ENCODE measurements around the gene CNBD2. TPM values are rescaled to one million over a fixed set of nuclear protein-coding genes. Genes with fewer than 3 reads are reported as not detected.
"Not testable (repeated sequence)": the region's sequence is repeated elsewhere in the genome, so short reads cannot be mapped to it uniquely, and the experiment has no call there.

CNBD2 gene
- total and polyA plus RNA-seq, 4 donors = 1.7 to 13.6 (median 5.4) TPM

DNA sequence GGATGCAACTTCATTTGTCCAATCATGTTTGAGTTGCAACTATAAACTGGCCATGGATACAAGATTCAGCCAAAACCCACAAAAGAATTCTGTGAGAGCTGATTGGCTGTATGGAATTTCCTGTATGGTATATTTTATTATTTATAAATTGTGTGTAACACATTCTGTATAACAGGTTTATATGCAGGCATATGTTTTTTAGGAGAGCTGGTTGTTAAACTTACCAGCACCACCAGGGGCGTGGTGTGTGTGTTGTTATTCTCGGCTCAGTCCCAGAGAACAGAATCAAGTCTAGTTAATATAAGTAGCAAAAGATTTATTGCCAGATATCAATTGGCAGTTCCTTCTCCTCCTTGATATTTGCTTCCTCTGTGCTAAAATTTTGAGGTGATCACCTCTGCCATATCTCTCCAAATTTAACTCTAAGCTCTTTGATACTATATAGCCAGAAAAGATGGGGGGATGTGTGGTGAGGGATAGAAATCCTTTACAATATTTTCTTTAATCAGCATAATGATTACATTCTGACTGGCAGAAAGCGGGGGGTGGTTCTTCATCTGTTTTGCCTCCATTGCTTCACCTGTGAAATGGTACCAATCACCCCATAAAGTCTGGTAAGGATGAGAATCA lies 22.9 kb downstream of the CNBD2 start:
- no peaks in the 10 kb centered on the region for H3K36me3 ChIP-seq (ENCODE audit: control insufficient read depth in 4 of 4, insufficient read depth in 4 of 4, low read length in 4 of 4)
- no peak overlapping the region for H3K9ac ChIP-seq (ENCODE audit: insufficient read depth in 1 of 2, low read length in 2 of 2)
- H3K9me3 ChIP-seq (ENCODE audit: control insufficient read depth in 4 of 4, insufficient read depth in 3 of 4, low read length in 3 of 4) = no peaks in the 10 kb centered on the region
- no peak overlapping the region for H3K4me3 ChIP-seq
- ATAC-seq (ENCODE audit: insufficient read depth, low FRiP score) (no peak), DNase-seq (peak in 1 of 3 donors; percentile 45)
- no peaks in the 10 kb centered on the region for H3K27me3 ChIP-seq (ENCODE audit: control insufficient read depth in 3 of 3, insufficient read depth in 3 of 3, low read length in 2 of 3)
- no peak for TF ChIP-seq CTCF (IDR thresholded peaks at IDR 0.05; ENCODE audit: control extremely low read depth, extremely low read depth)
- 39 to 46% methylated on average over 3 of the region's 3 CpGs for WGBS, 2 donors
- H3K4me1 ChIP-seq (ENCODE audit: control insufficient read depth in 5 of 5, insufficient read depth in 5 of 5, low read length in 5 of 5) = peaks cover 0 to 6% (median 0%) of the 10 kb centered on the region in 5 donors
- no peak overlapping the region for H3K27ac ChIP-seq (ENCODE audit: low read depth in 1 of 2, low read length in 1 of 2)

- ATAC-seq (ENCODE audit: insufficient read depth, low FRiP score) (peak; percentile 67), DNase-seq (peak; percentile 62 to 85 (median 84))
- Histone ChIP-seq H3K4me3 (no peak overlapping the region), H3K9ac (ENCODE audit: insufficient read depth in 1 of 2, low read length in 2 of 2) (no peak overlapping the region), H3K27me3 (ENCODE audit: control insufficient read depth in 3 of 3, insufficient read depth in 3 of 3, low read length in 2 of 3) (no peaks in the 10 kb centered on the region), H3K4me1 (ENCODE audit: control insufficient read depth in 5 of 5, insufficient read depth in 5 of 5, low read length in 5 of 5) (peaks cover 0 to 6% (median 0%) of the 10 kb centered on the region in 5 donors), H3K9me3 (ENCODE audit: control insufficient read depth in 4 of 4, insufficient read depth in 3 of 4, low read length in 3 of 4) (no peaks in the 10 kb centered on the region), H3K27ac (ENCODE audit: low read depth in 1 of 2, low read length in 1 of 2) (no peak overlapping the region), H3K36me3 (ENCODE audit: control insufficient read depth in 4 of 4, insufficient read depth in 4 of 4, low read length in 4 of 4) (no peaks in the 10 kb centered on the region)
- WGBS, 2 donors = 1% methylated on average over 6 of the region's 6 CpGs
- peak; percentile 71 for TF ChIP-seq CTCF (IDR thresholded peaks at IDR 0.05; ENCODE audit: control extremely low read depth, extremely low read depth)
These were observed 24.4 kb downstream of the CNBD2 start for GRCh38 chr20:35992713-35993335.

DNA sequence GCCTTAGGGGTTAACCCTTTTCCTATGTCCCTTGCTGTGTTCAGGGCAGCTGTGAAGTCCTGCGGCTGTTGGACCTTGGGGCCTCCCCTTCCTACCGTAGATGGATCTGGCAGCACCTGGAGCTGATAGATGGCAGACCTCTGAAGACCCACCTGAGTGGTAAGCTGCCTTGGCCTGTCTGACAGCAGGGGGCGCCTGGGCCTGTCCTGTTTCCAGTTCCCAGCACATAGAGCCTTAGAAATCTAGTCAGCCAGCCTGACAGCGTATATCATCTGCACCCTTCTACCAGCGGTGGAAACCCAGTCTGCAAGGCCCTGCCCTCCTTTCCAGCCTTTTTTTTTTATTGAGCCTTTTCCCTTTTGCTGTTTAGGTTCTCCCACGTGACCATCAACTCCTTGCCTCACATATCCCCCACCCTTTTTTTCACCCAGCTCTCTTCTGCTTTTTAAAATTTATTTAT lies 26.6 kb downstream of the CNBD2 start:
- peaks cover 0 to 6% (median 0%) of the 10 kb centered on the region in 5 donors for H3K4me1 ChIP-seq (ENCODE audit: control insufficient read depth in 5 of 5, insufficient read depth in 5 of 5, low read length in 5 of 5)
- no peaks in the 10 kb centered on the region for H3K27me3 ChIP-seq (ENCODE audit: control insufficient read depth in 3 of 3, insufficient read depth in 3 of 3, low read length in 2 of 3)
- ATAC-seq (ENCODE audit: insufficient read depth, low FRiP score) (peak; percentile 87), DNase-seq (peak; percentile 77 to 82 (median 78))
- peak; percentile 72 for TF ChIP-seq CTCF (IDR thresholded peaks at IDR 0.05; ENCODE audit: control extremely low read depth, extremely low read depth)
- H3K9ac ChIP-seq (ENCODE audit: insufficient read depth in 1 of 2, low read length in 2 of 2) = no peak overlapping the region
- H3K4me3 ChIP-seq = no peak overlapping the region
- H3K27ac ChIP-seq (ENCODE audit: low read depth in 1 of 2, low read length in 1 of 2) = no peak overlapping the region
- H3K9me3 ChIP-seq (ENCODE audit: control insufficient read depth in 4 of 4, insufficient read depth in 3 of 4, low read length in 3 of 4) = no peaks in the 10 kb centered on the region
- WGBS, 2 donors = 2% methylated on average over 6 of the region's 6 CpGs
- H3K36me3 ChIP-seq (ENCODE audit: control insufficient read depth in 4 of 4, insufficient read depth in 4 of 4, low read length in 4 of 4) = no peaks in the 10 kb centered on the region

DNA sequence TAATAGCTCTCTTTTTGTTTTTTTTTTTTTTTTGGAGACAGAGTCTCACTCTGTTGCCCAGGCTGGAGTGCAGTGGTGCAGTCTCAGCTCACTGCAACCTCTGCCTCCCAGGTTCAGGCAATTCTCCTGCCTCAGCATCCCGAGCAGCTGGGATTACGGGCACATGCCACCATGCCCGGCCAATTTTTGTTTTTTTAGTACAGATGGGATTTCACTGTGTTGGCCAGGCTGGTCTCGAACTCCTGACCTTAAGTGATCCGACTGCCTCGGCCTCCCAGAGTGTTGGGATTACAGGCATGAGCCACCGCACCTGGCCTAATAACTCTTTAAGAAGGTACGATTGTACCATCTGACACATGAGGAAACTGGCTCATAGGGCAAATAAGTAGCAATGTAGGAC lies 28.1 kb downstream of the CNBD2 start:
- H3K9ac ChIP-seq (ENCODE audit: insufficient read depth in 1 of 2, low read length in 2 of 2); H3K27me3 ChIP-seq (ENCODE audit: control insufficient read depth in 3 of 3, insufficient read depth in 3 of 3, low read length in 2 of 3); H3K4me1 ChIP-seq (ENCODE audit: control insufficient read depth in 5 of 5, insufficient read depth in 5 of 5, low read length in 5 of 5); ATAC-seq (ENCODE audit: insufficient read depth, low FRiP score); H3K4me3 ChIP-seq; H3K9me3 ChIP-seq (ENCODE audit: control insufficient read depth in 4 of 4, insufficient read depth in 3 of 4, low read length in 3 of 4); H3K36me3 ChIP-seq (ENCODE audit: control insufficient read depth in 4 of 4, insufficient read depth in 4 of 4, low read length in 4 of 4); H3K27ac ChIP-seq (ENCODE audit: low read depth in 1 of 2, low read length in 1 of 2); DNase-seq: not testable (repeated sequence)
- WGBS, 2 donors = 93 to 97% methylated on average over 8 of the region's 8 CpGs

- WGBS, 2 donors = 95 to 97% methylated on average over 11 to 21 of the region's 34 CpGs
- not testable (repeated sequence) for H3K4me3 ChIP-seq; H3K9ac ChIP-seq (ENCODE audit: insufficient read depth in 1 of 2, low read length in 2 of 2); H3K4me1 ChIP-seq (ENCODE audit: control insufficient read depth in 5 of 5, insufficient read depth in 5 of 5, low read length in 5 of 5); H3K27me3 ChIP-seq (ENCODE audit: control insufficient read depth in 3 of 3, insufficient read depth in 3 of 3, low read length in 2 of 3); H3K36me3 ChIP-seq (ENCODE audit: control insufficient read depth in 4 of 4, insufficient read depth in 4 of 4, low read length in 4 of 4); ATAC-seq (ENCODE audit: insufficient read depth, low FRiP score); H3K27ac ChIP-seq (ENCODE audit: low read depth in 1 of 2, low read length in 1 of 2); DNase-seq; H3K9me3 ChIP-seq (ENCODE audit: control insufficient read depth in 4 of 4, insufficient read depth in 3 of 4, low read length in 3 of 4)
These were observed 32.9 kb downstream of the CNBD2 start for GRCh38 chr20:36001331-36001730.
